Activated effector memory CD4-positive, alpha-beta T cell treated with Interleukin-2 at 50 U/mL for 16 hours (primary cell): ENCODE results near the gene LRRC52.

ENCODE experiments used
- DNase-seq: peaks from one replicate; pipeline ENCODE4 v3.0.0-alpha.2; 2020

Gene LRRC52, protein sequence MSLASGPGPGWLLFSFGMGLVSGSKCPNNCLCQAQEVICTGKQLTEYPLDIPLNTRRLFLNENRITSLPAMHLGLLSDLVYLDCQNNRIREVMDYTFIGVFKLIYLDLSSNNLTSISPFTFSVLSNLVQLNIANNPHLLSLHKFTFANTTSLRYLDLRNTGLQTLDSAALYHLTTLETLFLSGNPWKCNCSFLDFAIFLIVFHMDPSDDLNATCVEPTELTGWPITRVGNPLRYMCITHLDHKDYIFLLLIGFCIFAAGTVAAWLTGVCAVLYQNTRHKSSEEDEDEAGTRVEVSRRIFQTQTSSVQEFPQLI

DNA sequence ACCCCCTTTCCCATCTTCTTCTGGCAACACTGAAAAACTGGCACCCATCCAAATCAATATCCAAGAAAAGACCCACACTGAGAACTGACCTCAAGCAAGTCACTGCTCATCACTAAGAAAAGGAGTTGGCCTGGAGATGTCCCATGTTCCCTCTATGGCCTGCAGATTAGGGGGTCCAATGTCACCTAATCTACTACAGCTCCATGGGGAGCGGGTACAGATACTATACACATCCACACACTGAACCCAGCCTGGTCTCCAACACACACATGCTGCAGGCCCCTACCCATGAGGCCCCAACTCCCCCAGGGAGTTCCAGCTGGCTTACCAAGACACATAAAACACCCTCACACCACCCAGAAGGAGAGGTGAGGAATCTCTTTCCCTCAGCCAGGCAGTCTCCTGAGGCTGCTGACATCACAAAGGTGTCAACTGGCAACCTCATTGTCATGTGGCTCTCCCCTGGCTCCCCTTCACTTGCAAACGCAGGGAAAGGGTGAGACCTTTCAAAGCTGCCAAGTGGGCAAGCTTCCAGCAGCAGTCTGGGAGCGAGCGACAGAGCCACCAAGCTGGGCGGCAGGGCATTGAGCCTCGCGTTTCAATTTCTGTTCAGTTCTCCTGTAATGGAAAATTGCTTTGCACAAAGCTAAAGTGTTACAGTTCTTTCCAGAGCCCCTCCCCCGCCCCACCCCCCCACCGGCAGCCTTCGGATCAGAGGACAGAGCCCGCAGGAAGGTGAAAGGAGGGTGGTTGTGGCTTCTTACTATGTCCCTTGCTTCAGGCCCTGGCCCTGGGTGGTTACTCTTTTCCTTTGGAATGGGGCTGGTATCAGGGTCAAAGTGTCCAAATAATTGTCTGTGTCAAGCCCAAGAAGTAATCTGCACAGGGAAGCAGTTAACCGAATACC lies at the start of gene LRRC52:
Gene LRRC52 (plus strand): TSS at position 469 of the 907 bp plus-strand sequence. CDS start 297 bp downstream, at position 766.
- DNase-seq, result no peak

DNA sequence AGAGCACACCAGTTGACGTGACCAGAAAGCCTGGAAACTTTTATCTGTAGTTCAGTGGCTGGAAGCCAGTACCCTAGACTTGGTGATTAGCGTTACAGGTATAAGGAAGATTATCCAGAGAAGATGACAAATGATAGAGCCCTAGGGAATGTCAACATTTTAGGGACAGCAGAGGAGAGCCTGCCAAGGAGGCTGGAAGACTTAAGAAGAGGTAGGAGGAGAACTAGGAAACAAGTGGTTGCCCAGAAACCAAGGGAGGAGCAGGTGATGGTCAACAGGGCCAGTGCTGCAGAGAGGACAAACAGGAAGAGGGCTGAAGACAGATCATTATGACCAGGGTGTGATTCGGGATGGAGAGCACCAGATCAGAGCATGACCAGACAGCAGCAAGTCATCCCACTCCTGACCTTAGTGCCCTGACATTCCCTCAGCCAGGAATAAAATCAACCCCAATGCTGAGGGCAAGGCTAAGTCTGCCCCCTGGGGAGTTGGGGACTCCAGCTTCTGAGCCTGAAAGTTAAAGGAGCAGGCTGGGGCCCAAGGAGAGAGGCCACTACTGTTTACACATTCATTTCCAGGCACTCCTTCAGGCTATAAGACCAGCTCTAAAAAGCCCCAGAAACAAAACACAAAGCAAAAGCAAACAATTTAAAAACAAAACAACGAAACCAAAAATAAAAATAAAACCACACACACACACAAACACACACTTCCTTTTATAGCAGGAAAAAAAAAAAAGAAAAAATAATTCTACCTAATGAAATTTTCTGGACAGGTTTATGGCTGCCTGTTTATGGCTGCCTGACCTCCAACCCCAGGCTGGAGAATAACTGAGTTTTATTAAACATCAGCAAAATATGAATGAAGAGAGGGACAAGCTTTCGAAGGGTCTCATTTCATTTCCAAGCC lies 48.6 kb upstream of the LRRC52 start:
- no peak for DNase-seq

DNA sequence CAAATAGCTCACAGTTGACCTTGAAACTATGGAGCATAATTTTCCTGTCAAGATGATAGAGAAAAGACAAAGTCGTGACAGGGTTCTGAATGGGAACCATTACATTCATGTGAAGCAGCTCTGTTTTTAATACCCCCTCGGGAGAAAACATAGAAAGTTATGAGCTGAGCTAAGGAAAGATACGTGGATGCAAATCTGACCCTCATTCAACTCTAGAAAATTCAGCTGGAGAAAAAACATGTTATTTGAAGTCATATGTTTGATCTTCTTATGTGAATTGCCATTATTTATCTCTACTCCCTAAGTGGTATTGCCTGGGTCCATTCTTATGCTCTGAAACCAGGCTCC lies 48.0 kb upstream of the LRRC52 start:
- DNase-seq, result no peak

DNA sequence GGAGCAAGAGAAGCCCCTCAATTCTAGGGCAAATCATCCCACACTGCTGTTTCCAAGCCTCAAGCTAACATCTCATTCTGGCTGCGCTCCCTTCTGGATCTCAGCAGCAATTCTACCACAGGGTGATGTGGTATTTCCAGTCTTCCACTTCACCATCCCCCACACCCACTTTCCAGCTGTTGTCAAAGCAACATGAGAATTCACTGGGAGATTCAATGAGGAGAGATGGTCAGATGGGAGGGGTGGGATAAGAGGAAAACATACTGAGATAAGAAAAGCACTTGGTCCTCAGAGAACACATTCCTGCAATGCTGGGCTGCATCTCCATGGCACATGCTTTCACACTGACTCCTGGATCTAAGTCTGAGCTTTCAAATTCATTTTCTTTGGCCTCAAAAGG lies 47.3 kb upstream of the LRRC52 start:
- DNase-seq, result no peak

DNA sequence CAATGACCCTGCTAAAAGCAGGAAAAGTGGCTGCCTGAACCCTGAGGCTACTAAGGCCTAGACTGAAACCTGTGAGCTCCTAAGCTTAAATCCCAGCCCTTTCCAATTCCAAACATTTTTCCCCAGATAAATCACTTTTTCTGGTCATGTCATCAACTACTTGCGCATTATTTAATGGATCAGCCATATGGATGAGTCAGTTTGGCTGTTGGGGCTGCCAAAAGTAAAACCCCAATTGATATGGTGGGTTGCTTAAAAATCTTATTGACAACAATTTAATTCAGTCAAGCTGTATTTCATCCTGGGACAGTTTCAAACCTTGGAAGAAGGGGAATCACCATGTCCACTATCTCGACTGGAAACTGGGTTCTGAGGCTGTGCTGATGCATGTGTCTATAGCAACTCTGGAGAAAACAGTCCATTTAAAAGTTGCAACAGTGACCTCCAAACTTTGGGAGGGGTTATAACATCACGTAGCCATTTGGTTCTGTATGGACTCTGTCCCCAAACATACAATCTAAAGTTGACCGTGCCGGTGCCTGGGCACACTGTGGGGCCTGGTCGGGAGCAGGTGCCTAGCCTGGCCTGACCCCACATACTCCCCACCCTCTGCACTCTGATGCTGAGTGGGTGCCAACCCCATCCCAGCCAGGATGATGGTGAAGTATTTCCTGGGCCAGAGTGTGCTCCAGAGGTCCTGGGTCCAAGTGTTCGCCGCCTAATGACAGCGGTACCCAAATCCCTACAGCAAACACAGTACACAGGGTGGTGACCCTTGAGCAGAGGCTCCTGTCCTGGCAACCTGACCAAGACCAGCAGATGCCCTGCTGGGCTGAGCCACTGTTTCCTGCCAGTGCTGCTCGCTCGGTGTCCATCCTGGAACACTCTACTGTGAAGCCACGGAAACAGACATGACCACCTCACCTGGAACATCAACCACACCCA lies 46.5 kb upstream of the LRRC52 start:
- DNase-seq, result no peak

DNA sequence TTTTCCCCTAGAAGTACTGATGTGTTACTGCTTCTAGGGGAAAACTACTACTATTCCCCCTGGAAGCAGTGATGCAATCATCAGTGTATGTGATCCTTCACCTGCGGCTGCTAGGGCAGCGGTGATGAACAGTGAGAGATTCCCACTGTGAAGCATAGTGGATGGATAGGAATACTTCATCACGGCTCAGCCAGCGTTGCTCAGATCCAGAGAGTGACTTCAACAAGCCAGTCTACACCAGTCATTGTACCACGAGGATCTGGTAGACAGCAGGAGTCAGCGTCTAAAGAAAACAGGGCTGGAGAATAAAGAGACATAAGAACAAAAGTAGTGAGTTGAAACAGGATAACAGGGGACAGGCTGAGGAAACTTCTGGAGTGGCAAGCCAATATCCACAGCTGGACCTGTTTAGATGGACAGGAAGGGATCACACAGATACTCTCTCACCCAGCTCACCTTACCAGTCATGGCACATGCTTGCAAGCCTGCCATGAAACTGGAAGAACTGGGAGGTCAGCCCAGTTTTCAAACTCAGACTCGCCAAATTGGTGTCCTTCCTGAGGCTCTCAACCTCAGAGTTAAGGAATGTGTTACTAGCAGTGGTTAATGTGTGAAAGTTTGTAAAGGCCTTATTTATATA lies 42.4 kb upstream of the LRRC52 start:
- DNase-seq, result no peak

DNA sequence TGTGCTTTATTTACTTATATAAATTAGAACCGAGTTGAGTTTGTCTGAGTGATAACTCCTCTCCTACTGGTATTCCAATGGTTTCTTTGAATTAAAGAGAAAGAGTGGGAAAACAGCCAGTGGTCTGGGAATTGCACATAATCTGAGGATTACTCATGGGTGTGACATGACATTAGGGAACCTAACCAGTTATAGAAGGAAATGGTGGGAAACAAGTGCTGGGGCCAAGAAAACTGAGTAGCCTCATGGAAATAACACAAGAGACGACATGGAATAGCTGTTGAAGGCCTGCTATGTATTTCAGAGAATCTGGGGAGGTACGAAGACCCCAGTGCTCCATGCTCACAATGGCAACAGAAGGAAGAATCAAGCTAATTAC lies 41.8 kb upstream of the LRRC52 start:
- DNase-seq, result no peak

DNA sequence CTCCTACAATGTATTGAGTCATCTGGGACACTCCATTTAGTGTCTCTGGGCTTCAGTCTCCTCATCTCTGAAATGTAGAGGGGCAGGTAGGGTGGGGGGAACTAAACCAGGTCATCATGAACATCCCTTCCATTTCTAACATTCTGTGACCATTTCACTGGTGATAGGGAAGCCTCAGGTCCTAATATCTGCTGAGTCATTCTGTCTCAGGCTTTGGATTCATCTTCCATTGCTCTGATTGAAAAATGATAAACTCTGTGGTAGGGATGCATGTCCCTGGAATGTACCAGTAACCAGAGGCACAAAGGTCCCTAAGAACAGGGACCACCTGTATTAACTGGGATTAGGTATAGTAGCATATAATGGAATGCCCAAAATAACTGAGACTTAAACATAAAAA lies 36.2 kb upstream of the LRRC52 start:
- no peak for DNase-seq

DNA sequence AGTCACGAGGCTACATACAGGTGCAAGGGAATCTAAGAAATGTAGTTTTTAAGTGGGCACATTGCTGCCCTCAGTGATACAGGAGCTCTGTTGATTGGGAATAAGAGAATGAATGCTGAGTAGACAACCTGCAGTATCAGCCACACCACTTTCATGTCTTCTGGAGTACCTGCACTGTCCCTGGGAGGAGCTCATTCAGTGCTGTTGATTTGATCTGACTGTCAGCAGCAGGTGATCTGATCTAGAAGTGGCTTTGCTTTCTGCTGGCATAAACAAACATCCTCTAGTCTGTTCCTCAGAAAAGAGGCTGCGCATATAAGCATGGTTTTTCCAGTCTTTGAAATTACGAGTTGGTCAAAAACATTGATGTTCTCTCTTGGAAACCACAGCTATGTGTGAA lies 35.5 kb upstream of the LRRC52 start:
- DNase-seq, result no peak

DNA sequence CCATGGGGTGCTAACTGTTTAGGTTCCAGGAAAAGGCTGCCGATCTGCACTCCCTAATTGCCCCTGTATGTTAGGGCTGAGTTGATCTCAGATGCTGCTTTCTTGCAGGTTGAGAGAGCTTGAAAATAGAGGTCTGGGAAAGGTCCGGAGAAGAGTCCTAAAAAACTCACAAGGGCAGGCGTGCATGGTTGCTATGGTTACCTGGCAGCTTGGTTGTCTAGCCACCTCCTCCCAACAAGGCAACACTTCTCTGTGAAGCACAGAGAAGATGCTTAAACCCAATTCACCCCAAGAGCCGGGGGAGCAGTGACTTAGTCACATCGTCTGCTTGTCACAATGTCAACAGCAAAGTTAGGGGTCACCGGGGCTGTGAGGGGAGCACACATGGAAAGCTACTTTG lies 31.0 kb upstream of the LRRC52 start:
- DNase-seq, result no peak

DNA sequence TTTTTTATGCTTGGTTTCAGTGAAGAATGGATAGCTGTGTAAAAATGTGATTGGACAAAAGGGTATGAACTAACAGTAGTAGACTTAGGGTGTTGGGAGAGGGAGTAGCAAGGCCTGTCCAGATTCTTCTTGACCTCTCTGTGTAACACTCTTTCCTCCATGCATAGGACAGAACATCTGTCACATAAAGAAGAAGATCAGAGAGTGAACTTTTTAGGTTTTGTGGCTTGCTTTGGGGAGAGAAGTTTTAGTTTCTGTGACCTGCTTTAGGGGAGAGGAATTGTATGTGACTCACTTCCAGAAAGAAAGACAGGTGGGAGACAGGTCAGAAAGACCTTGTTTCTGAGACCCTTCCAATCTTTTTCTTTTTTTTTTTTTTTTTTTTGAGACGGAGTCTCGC lies 27.3 kb upstream of the LRRC52 start:
- no peak for DNase-seq

DNA sequence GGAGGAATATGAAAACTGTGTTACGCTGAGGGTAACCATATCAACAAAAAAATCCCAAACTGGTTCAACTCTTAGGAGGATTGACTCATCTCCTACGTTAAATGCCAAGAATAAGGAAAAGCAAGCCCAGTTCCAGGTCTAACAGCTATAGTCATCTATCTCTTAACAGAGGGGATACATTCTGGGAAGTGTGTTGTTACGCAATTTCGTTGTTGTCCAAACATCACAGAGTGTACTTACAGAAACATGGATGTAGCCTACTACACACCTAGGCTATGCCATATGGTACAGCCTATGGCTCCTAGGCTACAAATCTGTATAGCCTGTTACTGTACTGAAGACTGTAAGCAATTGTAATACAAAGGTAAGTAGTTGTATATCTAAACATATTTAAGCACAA lies 23.2 kb upstream of the LRRC52 start:
- DNase-seq, result no peak

DNA sequence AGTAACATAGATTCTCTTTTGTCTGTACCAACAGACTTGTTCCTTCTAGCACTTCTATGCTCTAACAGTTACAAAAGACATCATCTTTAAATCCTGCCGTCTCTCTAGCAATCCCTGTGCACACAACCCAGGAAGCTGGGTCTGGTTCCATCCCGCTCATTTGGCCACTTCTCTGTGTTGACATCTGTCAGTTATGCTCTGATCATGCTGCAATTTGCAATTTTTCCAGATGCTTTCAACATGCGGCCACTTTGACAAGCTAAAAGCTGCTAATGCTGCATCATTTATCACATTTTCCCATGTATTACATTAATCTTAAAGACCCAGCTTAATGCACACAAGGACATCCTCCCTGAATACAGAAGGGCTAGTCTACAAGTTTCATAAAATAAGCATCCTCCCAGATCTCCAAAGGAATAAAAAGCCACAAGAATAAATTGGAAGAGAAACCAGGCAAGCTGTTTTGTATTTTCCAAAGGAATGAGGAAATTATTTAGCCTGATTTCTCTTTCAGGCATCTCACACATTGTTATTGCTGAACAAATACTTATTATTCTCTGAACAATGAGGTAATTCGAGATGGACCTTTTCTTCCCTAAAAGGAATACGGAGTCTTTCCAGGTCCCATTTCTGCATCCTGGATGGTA lies 19.0 kb upstream of the LRRC52 start:
- no peak for DNase-seq

DNA sequence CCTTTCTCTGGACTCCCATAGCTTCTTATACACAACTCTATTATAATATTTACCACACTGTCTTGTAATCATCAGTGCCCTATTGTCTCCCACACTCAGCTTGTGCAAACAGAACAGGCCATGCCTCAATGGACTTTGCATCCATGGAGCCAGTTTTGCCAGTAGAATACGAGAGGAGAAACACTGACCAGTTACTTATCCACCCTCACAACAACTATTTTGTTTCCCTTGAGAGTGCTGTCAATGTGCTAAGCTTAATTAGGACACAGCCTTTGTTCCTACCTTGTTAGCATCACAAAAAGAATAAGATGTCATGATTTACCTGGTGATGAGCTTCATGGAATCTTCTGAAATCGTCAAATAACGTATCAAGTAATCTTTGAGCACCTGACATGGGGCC lies 18.1 kb upstream of the LRRC52 start:
- DNase-seq, result no peak

DNA sequence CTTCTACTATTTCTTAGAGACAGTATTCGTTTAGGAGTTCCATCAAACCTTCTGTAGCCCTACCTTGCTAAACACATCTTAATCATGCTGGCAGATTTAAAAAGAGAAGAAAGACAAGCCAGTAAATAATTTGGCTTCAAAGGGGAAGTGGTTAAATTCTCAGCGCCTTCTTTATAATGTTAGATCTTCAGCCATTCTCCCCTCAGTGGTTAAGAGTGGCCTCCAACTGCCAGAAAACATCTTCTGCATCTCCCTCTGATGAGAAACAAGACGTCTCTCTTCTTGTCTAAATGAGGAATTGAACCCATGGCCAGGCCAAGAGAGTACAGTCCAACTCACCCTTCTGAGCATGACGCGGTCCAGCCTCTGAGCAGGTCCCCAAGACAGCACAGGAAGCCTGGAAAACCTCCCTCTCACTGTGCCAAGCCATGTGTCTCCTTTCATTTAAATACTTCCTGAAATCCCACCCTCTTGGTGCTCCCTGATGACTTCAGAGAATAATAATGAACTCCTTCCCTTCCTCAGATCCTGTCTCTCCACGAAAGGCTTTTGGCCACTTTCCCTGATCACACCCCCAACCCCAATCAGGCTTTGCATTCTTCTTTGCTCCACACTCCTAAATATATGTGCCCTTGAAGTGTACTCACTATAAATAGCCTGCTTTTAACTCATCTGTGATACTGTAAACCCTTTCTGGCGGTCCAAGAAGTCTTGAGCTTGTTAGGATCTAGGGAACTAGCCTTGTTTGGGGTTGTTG lies 16.4 kb upstream of the LRRC52 start:
- no peak for DNase-seq

DNA sequence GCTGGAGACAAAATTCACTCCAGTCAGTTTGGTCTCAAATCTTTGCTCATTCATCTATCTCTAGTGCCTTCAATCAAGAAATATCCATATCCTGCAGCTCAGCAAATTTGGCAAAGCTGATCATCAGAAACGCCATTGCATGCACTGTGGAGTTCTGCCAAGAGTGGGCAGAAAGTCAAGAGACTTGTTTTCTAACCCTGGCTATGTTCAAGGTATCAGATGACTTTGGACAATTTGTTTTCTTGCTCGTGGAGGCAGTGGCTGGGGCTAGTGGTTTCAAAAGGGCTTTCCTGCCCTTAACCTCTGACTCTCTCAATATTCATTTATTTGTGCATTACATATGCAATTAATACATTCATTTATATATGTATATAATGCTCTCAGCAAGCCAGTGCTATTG lies 12.8 kb upstream of the LRRC52 start:
- no peak for DNase-seq

DNA sequence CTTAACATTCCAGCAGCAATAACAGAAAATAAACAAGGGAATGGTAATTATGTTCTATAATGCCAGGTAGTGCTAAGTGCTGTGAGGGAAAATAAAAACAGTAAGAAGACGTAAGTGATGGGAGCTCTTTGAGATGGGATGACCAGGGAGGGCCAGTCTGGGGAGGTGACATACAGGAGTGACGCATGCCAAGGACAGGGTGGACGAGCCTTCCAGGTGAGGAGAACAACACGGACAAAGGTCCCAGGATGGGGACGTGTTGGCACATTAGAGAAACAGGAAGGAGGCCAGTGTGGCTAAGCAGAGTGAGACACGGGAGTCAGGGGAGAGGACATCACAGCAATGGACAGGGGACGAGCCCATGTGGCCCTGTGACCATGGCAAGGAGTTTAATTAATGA lies 11.7 kb upstream of the LRRC52 start:
- no peak for DNase-seq

DNA sequence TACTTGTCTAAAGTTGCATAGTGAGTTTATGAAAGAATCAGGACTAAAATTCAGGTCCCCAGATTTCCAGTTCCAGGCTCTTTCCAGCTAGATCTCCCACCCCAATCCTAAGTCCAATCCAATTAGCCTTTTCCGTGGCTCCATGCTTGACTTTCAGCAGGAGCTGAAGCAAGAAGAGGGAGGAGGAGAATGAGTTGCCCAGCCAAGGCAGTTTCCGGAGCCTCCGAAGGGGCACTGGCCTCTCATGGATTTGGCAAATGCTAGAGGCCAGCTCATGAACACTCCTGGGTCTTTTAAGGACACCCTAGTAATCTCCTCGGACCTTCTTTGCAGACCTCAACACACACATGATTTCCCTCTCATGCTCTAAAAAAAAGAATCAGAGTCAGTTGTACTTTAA lies 10.5 kb upstream of the LRRC52 start:
- DNase-seq, result no peak

DNA sequence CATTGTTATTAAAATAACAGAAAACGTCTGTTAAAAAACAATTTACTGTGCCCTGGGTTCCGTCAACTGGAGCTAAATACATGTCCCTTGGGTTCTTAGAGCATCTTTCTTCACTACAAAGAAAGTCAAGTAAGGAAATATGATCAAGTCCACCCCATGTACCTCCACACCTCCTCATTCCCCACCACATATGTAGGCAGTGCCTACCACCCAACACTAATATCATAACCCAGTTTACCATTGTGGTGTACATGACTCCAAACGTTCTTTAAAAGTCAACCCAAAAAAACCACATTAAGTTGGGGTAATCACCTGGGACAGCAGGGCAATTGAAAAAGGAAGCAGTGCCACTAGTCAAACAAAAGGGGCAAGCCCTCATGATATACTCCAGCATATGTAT lies 7.8 kb upstream of the LRRC52 start:
- no peak for DNase-seq

DNA sequence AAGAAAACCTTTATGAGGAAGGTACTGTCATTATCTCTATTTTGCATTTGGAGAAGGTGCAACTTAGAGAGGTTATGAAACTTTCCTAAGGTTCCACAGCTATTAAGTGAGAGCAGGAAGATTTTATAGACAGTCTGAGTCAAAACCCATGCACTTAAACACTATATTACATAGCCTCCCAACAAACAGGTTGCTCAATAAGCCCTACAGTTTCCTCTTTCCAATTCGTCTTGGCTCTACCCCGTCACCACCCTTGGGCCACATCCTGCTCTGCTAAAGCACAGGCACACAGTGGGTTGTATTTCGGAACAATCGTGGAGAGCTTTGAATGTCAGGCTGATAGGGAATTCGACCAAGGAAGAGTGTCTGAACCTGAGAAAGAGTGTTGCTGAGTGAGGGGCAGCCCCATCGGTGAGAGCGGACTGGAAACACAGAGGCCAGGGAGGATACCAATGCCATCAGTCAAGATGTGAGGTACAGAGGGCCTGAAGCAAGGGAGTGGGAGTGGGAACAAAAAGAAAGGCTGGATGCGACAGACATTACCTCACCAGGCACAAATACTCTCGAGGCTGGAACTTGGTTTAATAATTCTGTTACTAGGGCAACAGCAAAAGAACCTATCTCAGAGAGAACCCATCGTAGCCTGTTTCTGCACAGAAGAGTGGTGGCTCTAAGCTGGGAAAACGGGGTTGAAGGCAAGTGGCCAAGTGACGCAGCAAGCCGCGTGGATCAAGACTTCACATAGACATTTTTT lies 6.3 kb upstream of the LRRC52 start:
- DNase-seq, result no peak
